ENCODE data around the gene ARPC5L. TPM values are rescaled to one million over a fixed set of nuclear protein-coding genes. Genes with fewer than 3 reads are reported as not detected.

Gene ARPC5L
- total and polyA plus RNA-seq, 9 of the 15 experiments (the other 6 are each of a cell fraction or from before 2014, with no cell fraction given) = 25.4 to 113 (median 63.8) TPM

DNA sequence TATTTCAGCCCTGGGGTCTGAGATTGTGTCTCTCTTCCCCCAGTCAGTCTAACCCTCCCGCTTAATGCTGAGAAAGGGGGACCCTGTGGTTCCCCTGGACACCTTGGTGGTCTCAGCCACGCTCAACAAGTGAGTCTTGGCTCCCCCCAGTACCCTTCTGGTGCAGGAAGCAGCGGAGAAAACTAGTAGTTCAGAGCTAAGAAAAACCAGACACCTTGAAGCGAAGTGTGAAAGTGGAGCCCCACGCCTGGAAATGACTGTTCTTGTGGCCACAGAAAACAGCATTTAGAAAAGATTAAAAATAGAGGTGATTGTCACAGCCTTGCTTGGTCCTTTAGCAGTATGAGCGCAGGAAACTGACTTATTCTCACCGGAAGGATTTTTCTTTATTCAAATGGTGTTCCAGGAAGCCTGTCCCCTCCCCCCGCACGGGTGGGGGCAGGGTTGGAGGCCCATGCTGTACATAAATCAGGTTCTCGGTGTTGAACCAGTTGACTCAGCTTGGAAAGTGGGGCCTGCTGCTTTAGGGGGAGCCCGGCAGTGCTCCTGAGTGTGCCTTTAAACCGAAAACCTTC is 8.1 kb downstream of the ARPC5L start:
- ChIA-PET POLR2A (interaction anchor here (0.6 to 1.5 kb wide), 11 partner anchors 9 to 1689 kb away, joined by 3 to 9 read pairs (median 4); partner anchors contain the start of genes ARPC5L and RPL35), CTCF (ENCODE audit: low intra/inter-chr PET ratio) (no interaction called here)
- Histone ChIP-seq H3K4me3 (peak overlapping the region; percentile 91), H3K27me3 (ENCODE audit: control insufficient read depth in 2 of 2, insufficient read depth in 2 of 2, low read length in 2 of 2) (no peaks in the 10 kb centered on the region), H3K79me2 (ENCODE audit: control insufficient read depth, insufficient read depth, low read length) (peaks cover 84% of the 10 kb centered on the region), H3K27ac (ENCODE audit: extremely low read depth, low read depth, low read length) (peak overlapping the region; percentile 97), H3K9me1 (ENCODE audit: control insufficient read depth, insufficient read depth, low read length) (peaks cover 16% of the 10 kb centered on the region), H3K9me3 (replicated peaks; ENCODE audit: control insufficient read depth, insufficient read depth, low read depth, low read length) (no peaks in the 10 kb centered on the region), H3K9ac (ENCODE audit: insufficient read depth in 1 of 2, low read depth in 2 of 2, low read length in 2 of 2) (peak overlapping the region; percentile 98 to 99), H3K4me2 (ENCODE audit: insufficient read depth, low read length) (peak overlapping the region; percentile 100), H2AFZ (ENCODE audit: low read depth, low read length) (no peak overlapping the region), H3K4me1 (replicated peaks in 1 of 2; ENCODE audit: control insufficient read depth in 2 of 2, insufficient read depth in 2 of 2, low read length in 2 of 2) (peaks cover 35 to 50% of the 10 kb centered on the region in 2 experiments), H4K20me1 (replicated peaks; ENCODE audit: control insufficient read depth, insufficient read depth, low read length) (peaks cover 25% of the 10 kb centered on the region), H3K36me3 (ENCODE audit: control insufficient read depth, insufficient read depth, low read length) (peaks cover 56% of the 10 kb centered on the region)
- in situ Hi-C loops (cut with MboI) = loop anchor here (10.0 kb wide), 1 partner anchor 275 kb away; the partner anchor contains the start of gene SCAI
- DNase-seq (ENCODE audit: extremely low read depth in 1 of 4, low spot score in 3 of 4) (peak in 2 of 4 experiments; percentile 64 to 85), ATAC-seq (peak; percentile 20), FAIRE-seq (peak; percentile 46)
- under 1% methylated on average over 12 of the region's 12 CpGs for WGBS (ENCODE audit: insufficient coverage, low coverage, missing lambda C conversion rate)
- intact Hi-C loops (cut with micrococcal nuclease) = loop anchor here (2.0 to 5.0 kb wide), 2 partner anchors 71 to 372 kb away; partner anchors contain the start of genes GOLGA1 and HSPA5
- BruUV-seq (replicated peaks) = TSS peak; percentile 47
- TF ChIP-seq JUND (IDR thresholded peaks at IDR 0.05; ENCODE audit: borderline replicate concordance, low read depth, low read length) (peak; percentile 32), JUND (tag; IDR thresholded peaks at IDR 0.05; ENCODE audit: borderline replicate concordance, low read depth, low read length) (no peak; the same call in 2 of the 3 replicates), RBM22 (IDR thresholded peaks at IDR 0.05; ENCODE audit: low read depth, low read length, poor library complexity, severe bottlenecking) (no peak), TEAD2 (tag; IDR thresholded peaks at IDR 0.05) (no peak), DNMT1 (IDR thresholded peaks at IDR 0.05) (no peak), ZNF644 (tag; IDR thresholded peaks at IDR 0.05; ENCODE audit: low read depth) (no peak), SMAD4 (CRISPR knock-in tag; conservative IDR thresholded peaks at IDR 0.05) (0 out of 2 replicates have a peak, but pooled peaks have one; percentile 26), CHCHD3 (CRISPR knock-in tag; IDR thresholded peaks at IDR 0.05) (no peak), ZNF217 (CRISPR knock-in tag; IDR thresholded peaks at IDR 0.05) (no peak), CBX3 (IDR thresholded peaks at IDR 0.05; ENCODE audit: borderline replicate concordance in 1 of 2, low read length in 2 of 2) (no peak), ZNF707 (CRISPR knock-in tag; conservative IDR thresholded peaks at IDR 0.05) (no peak), TAF15 (IDR thresholded peaks at IDR 0.05; ENCODE audit: low read depth, low read length) (no peak), ZNF75A (CRISPR knock-in tag; IDR thresholded peaks at IDR 0.05) (no peak)
- TF ChIP-seq, protein P1, sequence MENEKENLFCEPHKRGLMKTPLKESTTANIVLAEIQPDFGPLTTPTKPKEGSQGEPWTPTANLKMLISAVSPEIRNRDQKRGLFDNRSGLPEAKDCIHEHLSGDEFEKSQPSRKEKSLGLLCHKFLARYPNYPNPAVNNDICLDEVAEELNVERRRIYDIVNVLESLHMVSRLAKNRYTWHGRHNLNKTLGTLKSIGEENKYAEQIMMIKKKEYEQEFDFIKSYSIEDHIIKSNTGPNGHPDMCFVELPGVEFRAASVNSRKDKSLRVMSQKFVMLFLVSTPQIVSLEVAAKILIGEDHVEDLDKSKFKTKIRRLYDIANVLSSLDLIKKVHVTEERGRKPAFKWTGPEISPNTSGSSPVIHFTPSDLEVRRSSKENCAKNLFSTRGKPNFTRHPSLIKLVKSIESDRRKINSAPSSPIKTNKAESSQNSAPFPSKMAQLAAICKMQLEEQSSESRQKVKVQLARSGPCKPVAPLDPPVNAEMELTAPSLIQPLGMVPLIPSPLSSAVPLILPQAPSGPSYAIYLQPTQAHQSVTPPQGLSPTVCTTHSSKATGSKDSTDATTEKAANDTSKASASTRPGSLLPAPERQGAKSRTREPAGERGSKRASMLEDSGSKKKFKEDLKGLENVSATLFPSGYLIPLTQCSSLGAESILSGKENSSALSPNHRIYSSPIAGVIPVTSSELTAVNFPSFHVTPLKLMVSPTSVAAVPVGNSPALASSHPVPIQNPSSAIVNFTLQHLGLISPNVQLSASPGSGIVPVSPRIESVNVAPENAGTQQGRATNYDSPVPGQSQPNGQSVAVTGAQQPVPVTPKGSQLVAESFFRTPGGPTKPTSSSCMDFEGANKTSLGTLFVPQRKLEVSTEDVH (IDR thresholded peaks at IDR 0.05; ENCODE audit: low read depth, partially characterized antibody) = no peak
- TF ChIP-seq, protein P2, sequence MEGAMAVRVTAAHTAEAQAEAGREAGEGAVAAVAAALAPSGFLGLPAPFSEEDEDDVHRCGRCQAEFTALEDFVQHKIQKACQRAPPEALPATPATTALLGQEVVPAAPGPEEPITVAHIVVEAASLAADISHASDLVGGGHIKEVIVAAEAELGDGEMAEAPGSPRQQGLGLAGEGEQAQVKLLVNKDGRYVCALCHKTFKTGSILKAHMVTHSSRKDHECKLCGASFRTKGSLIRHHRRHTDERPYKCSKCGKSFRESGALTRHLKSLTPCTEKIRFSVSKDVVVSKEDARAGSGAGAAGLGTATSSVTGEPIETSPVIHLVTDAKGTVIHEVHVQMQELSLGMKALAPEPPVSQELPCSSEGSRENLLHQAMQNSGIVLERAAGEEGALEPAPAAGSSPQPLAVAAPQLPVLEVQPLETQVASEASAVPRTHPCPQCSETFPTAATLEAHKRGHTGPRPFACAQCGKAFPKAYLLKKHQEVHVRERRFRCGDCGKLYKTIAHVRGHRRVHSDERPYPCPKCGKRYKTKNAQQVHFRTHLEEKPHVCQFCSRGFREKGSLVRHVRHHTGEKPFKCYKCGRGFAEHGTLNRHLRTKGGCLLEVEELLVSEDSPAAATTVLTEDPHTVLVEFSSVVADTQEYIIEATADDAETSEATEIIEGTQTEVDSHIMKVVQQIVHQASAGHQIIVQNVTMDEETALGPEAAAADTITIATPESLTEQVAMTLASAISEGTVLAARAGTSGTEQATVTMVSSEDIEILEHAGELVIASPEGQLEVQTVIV (CRISPR knock-in tag; IDR thresholded peaks at IDR 0.05; ENCODE audit: borderline replicate concordance) = no peak
- TF ChIP-seq, protein P3, sequence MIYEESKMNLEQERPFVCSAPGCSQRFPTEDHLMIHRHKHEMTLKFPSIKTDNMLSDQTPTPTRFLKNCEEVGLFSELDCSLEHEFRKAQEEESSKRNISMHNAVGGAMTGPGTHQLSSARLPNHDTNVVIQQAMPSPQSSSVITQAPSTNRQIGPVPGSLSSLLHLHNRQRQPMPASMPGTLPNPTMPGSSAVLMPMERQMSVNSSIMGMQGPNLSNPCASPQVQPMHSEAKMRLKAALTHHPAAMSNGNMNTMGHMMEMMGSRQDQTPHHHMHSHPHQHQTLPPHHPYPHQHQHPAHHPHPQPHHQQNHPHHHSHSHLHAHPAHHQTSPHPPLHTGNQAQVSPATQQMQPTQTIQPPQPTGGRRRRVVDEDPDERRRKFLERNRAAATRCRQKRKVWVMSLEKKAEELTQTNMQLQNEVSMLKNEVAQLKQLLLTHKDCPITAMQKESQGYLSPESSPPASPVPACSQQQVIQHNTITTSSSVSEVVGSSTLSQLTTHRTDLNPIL (CRISPR knock-in tag; IDR thresholded peaks at IDR 0.05) = no peak
